HepG2 (cell line): ENCODE data around the gene DBNDD2. TPM values are rescaled to one million over a fixed set of nuclear protein-coding genes. Genes with fewer than 3 reads are reported as not detected.

Source experiments
- ARNTL ChIP-seq: sonication (generic); formaldehyde crosslinking; IDR thresholded peaks from 2 replicates; pipeline ENCODE4 v1.4.0; 2020; ENCODE audit warnings: mild to moderate bottlenecking, missing genetic modification reagents
- CEBPG ChIP-seq: IDR thresholded peaks from 2 replicates; pipeline ENCODE4 v1.6.1; 2016
- ERF ChIP-seq: IDR thresholded peaks from 2 replicates; pipeline ENCODE4 v1.6.1; 2018; ENCODE audit warnings: missing biosample characterization, missing genetic modification reagents
- ISL2 ChIP-seq: sonication (generic); formaldehyde crosslinking; IDR thresholded peaks from 2 replicates; pipeline ENCODE4 v1.5.0; 2020; ENCODE audit warnings: missing genetic modification reagents
- MTF2 ChIP-seq: sonication (generic); formaldehyde crosslinking; IDR thresholded peaks from 2 replicates; pipeline ENCODE4 v1.5.0; 2020; ENCODE audit warnings: missing genetic modification reagents, borderline replicate concordance
- RFX3 ChIP-seq: IDR thresholded peaks from 2 replicates; pipeline ENCODE4 v1.6.1; 2016; ENCODE audit warnings: missing biosample characterization, missing genetic modification reagents
- TFAP4 ChIP-seq: sonication (generic); IDR thresholded peaks from 2 replicates; pipeline ENCODE4 v1.6.1; 2016; ENCODE audit warnings: low read depth, borderline replicate concordance
- TRAFD1 ChIP-seq: sonication (generic); formaldehyde crosslinking; IDR thresholded peaks from 2 replicates; pipeline ENCODE4 v1.5.1; 2020; ENCODE audit warnings: missing genetic modification reagents, mild to moderate bottlenecking, borderline replicate concordance
- ZBTB42 ChIP-seq: sonication (generic); formaldehyde crosslinking; IDR thresholded peaks from 2 replicates; pipeline ENCODE4 v1.5.0; 2020; ENCODE audit warnings: mild to moderate bottlenecking, missing genetic modification reagents
- ZNF280D ChIP-seq: sonication (generic); formaldehyde crosslinking; IDR thresholded peaks from 2 replicates; pipeline ENCODE4 v1.5.1; 2020; ENCODE audit warnings: mild to moderate bottlenecking, missing genetic modification reagents
- ZNF383 ChIP-seq: sonication (generic); formaldehyde crosslinking; IDR thresholded peaks from 2 replicates; pipeline ENCODE4 v1.4.0; 2020; ENCODE audit warnings: missing genetic modification reagents, mild to moderate bottlenecking, borderline replicate concordance
- ZNF652 ChIP-seq: IDR thresholded peaks from 2 replicates; pipeline ENCODE4 v1.6.1; 2016; ENCODE audit warnings: low read depth, borderline replicate concordance
- ZSCAN29 ChIP-seq: sonication (generic); formaldehyde crosslinking; conservative IDR thresholded peaks from 2 replicates; pipeline ENCODE4 v1.4.0; 2020; ENCODE audit warnings: mild to moderate bottlenecking, missing genetic modification reagents
- polyA plus RNA-seq, 8 experiments: library from polyadenylated mRNA; depleted of rRNA in 3 of 8; stranded (reverse) in 7 of 8; unstranded in 1 of 8; fragments of >200 nt; fragmentation: Illumina TruSeq in 4 of 8; extraction: Trizol in 4 of 8; gene quantifications; 2 replicates each; pipeline versions ENCODE4 v1.2.1 to v1.2.3, GENCODE V29; 2011 to 2016; ENCODE audit warnings: low read depth in 4 of 8, missing spikeins in 1 of 8, mixed read lengths in 1 of 8; ENCODE audit not compliant: insufficient read depth in 1 of 8
- total RNA-seq, 5 experiments: library from RNA; depleted of rRNA; stranded (reverse); fragments of >200 nt; fragmentation: Illumina TruSeq; extraction: Trizol; gene quantifications; 2 replicates each; pipeline ENCODE4 v1.2.3, GENCODE V29; 2016; ENCODE audit warnings: low read depth in 1 of 5
- TF ChIP-seq, protein P1 (sequence below): sonication (generic); formaldehyde crosslinking; conservative IDR thresholded peaks from 2 replicates; pipeline ENCODE4 v1.4.0; 2020; ENCODE audit warnings: missing genetic modification reagents
- TF ChIP-seq, protein P2 (sequence below): sonication (generic); formaldehyde crosslinking; IDR thresholded peaks from 2 replicates; pipeline ENCODE4 v1.9.0; 2021; ENCODE audit warnings: missing genetic modification reagents, mild to moderate bottlenecking, borderline replicate concordance
- TF ChIP-seq, protein P3 (sequence below): IDR thresholded peaks from 2 replicates; pipeline ENCODE4 v1.6.1; 2016; ENCODE audit warnings: missing biosample characterization, missing genetic modification reagents, low read depth

The DBNDD2 gene
- total and polyA plus RNA-seq, 2 of the 13 experiments (the other 11 are each of a cell fraction or from before 2014, with no cell fraction given) = 16.7 to 47.6 TPM

DNA sequence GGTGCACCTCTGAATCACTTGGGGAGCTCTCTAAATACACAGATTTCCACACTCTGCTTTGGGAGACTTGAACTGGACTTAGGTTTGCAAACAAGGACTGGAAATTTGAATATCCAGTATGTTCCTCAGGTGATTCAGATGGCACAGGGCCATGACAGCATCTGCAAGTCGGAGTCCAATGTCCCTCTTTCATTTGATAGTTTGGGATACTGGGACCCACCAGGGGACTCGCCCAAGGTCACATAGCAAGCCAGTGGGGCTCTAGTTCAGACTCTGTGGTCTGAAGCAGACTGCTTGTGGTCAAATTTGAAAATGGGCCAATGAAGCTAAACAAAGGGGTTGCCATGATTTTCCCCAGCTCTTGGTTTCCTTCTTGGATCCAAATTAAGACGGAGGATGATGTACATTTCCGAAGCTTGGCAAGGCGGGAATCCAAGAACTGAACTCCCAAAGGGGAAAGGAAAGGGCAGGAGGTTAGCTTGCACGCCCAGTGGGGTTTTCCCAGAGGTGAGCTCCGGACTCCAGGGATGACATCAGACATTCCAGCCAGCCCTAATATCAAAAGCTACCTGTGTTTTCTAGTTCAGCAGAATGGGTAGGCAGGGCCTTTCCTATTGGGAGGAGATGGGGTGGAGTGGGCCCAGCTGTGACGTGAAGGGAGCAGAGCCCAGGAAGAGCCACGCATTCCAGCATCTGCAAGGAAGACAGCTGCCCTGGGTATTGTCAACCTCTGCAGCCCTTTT is 48.5 kb upstream of the DBNDD2 start (continued):
- TF ChIP-seq TRAFD1 (no peak), ZBTB42 (CRISPR knock-in tag) (peak; percentile 78; the same call in 1 of the 2 replicates), ARNTL (peak; percentile 59; the same call in 1 of the 2 replicates), CEBPG (CRISPR knock-in tag) (peak; percentile 41), ZSCAN29 (CRISPR knock-in tag) (no peak), RFX3 (CRISPR knock-in tag) (no peak), ZNF652 (CRISPR knock-in tag) (no peak), TFAP4 (peak; percentile 59; the same call in 1 of the 2 replicates), ZNF383 (CRISPR knock-in tag) (no peak), ISL2 (no peak), MTF2 (CRISPR knock-in tag) (no peak), ERF (CRISPR knock-in tag) (no peak), ZNF280D (CRISPR knock-in tag) (no peak)
- TF ChIP-seq, protein P1, sequence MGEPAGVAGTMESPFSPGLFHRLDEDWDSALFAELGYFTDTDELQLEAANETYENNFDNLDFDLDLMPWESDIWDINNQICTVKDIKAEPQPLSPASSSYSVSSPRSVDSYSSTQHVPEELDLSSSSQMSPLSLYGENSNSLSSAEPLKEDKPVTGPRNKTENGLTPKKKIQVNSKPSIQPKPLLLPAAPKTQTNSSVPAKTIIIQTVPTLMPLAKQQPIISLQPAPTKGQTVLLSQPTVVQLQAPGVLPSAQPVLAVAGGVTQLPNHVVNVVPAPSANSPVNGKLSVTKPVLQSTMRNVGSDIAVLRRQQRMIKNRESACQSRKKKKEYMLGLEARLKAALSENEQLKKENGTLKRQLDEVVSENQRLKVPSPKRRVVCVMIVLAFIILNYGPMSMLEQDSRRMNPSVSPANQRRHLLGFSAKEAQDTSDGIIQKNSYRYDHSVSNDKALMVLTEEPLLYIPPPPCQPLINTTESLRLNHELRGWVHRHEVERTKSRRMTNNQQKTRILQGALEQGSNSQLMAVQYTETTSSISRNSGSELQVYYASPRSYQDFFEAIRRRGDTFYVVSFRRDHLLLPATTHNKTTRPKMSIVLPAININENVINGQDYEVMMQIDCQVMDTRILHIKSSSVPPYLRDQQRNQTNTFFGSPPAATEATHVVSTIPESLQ (CRISPR knock-in tag) = no peak
- TF ChIP-seq, protein P2, sequence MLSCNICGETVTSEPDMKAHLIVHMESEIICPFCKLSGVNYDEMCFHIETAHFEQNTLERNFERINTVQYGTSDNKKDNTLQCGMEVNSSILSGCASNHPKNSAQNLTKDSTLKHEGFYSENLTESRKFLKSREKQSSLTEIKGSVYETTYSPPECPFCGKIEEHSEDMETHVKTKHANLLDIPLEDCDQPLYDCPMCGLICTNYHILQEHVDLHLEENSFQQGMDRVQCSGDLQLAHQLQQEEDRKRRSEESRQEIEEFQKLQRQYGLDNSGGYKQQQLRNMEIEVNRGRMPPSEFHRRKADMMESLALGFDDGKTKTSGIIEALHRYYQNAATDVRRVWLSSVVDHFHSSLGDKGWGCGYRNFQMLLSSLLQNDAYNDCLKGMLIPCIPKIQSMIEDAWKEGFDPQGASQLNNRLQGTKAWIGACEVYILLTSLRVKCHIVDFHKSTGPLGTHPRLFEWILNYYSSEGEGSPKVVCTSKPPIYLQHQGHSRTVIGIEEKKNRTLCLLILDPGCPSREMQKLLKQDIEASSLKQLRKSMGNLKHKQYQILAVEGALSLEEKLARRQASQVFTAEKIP (CRISPR knock-in tag) = no peak
- TF ChIP-seq, protein P3, sequence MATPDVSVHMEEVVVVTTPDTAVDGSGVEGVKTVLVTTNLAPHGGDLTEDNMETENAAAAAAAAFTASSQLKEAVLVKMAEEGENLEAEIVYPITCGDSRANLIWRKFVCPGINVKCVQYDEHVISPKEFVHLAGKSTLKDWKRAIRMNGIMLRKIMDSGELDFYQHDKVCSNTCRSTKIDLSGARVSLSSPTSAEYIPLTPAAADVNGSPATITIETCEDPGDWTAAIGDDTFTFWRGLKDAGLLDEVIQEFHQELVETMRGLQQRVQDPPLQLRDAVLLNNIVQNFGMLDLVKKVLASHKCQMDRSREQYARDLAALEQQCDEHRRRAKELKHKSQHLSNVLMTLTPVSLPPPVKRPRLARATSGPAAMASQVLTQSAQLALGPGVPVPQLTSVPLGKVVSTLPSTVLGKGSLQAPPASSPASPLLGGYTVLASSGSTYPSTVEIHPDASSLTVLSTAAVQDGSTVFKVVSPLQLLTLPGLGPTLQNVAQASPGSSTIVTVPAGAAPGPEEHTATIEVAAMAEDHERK (CRISPR knock-in tag) = no peak
